ENCODE results near the gene TCP1.
A peak's percentile ranks its signal among the peaks of the same experiment; 100 is the strongest.
"Not testable (repeated sequence)": the region's sequence is repeated elsewhere in the genome, so short reads cannot be mapped to it uniquely, and the experiment has no call there.

Gene TCP1

GRCh38 chr6:159769470-159769869, 19.9 kb downstream of the TCP1 start:
- DNase-seq, result no peak

GRCh38 chr6:159766906-159767305, 22.5 kb downstream of the TCP1 start:
- DNase-seq, result peak; percentile 11

- DNase-seq, result peak; percentile 68
These were observed 26.6 kb downstream of the TCP1 start for GRCh38 chr6:159762681-159763293.

- DNase-seq, result peak; percentile 92
These were observed 27.3 kb downstream of the TCP1 start, which contains the start of gene ACAT2 for GRCh38 chr6:159761873-159762680. Gene ACAT2 (plus strand): TSS chr6:159762045. CDS start chr6:159762088, 43 bp downstream.

- no peak for DNase-seq
These were observed 28.1 kb downstream of the TCP1 start for GRCh38 chr6:159761129-159761872.

GRCh38 chr6:159760602-159761057, 28.8 kb downstream of the TCP1 start:
- peak; percentile 19 for DNase-seq

GRCh38 chr6:159759645-159760044, 29.8 kb downstream of the TCP1 start:
- DNase-seq, result no peak

- no peak for DNase-seq
These were observed 31.1 kb downstream of the TCP1 start for GRCh38 chr6:159758031-159759001.

- no peak for DNase-seq
These were observed 32.9 kb downstream of the TCP1 start for GRCh38 chr6:159756508-159756907.

GRCh38 chr6:159754959-159755914, 34.2 kb downstream of the TCP1 start:
- no peak for DNase-seq

- no peak for DNase-seq
These were observed 35.0 kb downstream of the TCP1 start for GRCh38 chr6:159754401-159754800.

- no peak for DNase-seq
These were observed 36.1 kb downstream of the TCP1 start for GRCh38 chr6:159753081-159753872.

- no peak for DNase-seq
These were observed 38.0 kb downstream of the TCP1 start for GRCh38 chr6:159751448-159751847.

- DNase-seq, result not testable (repeated sequence)
These were observed 41.3 kb downstream of the TCP1 start for GRCh38 chr6:159748127-159748526.

GRCh38 chr6:159746759-159747158, 42.6 kb downstream of the TCP1 start:
- DNase-seq, result no peak

GRCh38 chr6:159745081-159745480, 44.3 kb downstream of the TCP1 start:
- DNase-seq, result no peak

GRCh38 chr6:159742165-159742564, 47.2 kb downstream of the TCP1 start:
- no peak for DNase-seq

- no peak for DNase-seq
These were observed 50.1 kb downstream of the TCP1 start for GRCh38 chr6:159739341-159739740.

GRCh38 chr6:159736908-159737307, 52.5 kb downstream of the TCP1 start:
- DNase-seq, result no peak

GRCh38 chr6:159733395-159733794, 56.0 kb downstream of the TCP1 start:
- not testable (repeated sequence) for DNase-seq

Measured in inflammatory macrophage treated with lipopolysaccharide for 4 hours (primary cell).